Measurements from ENCODE around the gene WFIKKN1. TPM values are rescaled to one million over a fixed set of nuclear protein-coding genes. Genes with fewer than 3 reads are reported as not detected.

Gene WFIKKN1
- total and polyA plus RNA-seq, 2 donors (not counting 1 experiment from before 2014, with no cell fraction given), result 0.64 to 0.84 TPM

DNA sequence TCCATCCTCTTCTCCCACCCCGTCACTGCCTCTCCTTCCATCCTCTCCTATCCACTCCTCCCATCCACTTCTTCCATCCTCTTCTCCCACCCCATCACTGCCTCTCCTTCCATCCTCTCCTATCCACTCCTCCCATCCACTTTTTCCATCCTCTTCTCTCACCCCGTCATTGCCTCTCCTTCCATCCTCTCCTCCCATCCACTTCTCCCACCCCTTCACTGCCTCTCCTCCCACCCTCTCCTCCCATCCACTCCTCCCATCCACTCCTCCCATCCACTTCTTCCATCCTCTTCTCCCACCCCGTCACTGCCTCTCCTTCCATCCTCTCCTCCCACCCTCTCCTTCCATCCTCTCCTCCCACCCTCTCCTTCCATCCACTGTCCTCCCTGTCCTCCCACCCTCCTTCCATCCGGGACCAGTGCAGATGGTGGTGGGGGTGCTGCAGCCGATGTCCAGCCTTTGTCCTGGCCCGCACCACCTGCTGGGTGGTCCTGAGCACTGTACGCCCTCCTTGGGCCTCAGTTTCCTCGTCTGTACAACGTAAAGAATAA is 1.1 kb downstream of the WFIKKN1 start:
- no peaks in the 10 kb centered on the region for H3K27me3 Mint-ChIP-seq
- peaks cover 13% of the 10 kb centered on the region for H4K20me1 ChIP-seq (ENCODE audit: control insufficient read depth, insufficient read depth, low read length, poor library complexity, severe bottlenecking)
- H3K4me3 Mint-ChIP-seq, result no peak overlapping the region

GRCh38 chr16:632486-633335 is 1.9 kb downstream of the WFIKKN1 start:
- H3K9me3 ChIP-seq (ENCODE audit: control extremely low read depth in 1 of 3, control insufficient read depth in 2 of 3, insufficient read depth in 1 of 3, low read length in 2 of 3), result no peaks in the 10 kb centered on the region
- Mint-ChIP-seq H3K4me3 (no peak overlapping the region), H3K27ac (no peak overlapping the region), H3K9me3 (ENCODE audit: insufficient read depth) (no peaks in the 10 kb centered on the region), H3K4me1 (peaks cover 11% of the 10 kb centered on the region), H3K27me3 (no peaks in the 10 kb centered on the region)
- H4K20me1 ChIP-seq (ENCODE audit: control insufficient read depth, insufficient read depth, low read length, poor library complexity, severe bottlenecking), result peaks cover 13% of the 10 kb centered on the region
- peaks cover 10% of the 10 kb centered on the region for H3K79me2 ChIP-seq (ENCODE audit: control insufficient read depth, insufficient read depth, low read length)
- H3K27ac ChIP-seq (ENCODE audit: low read length in 2 of 2), result no peak overlapping the region
- H3K4me3 ChIP-seq (ENCODE audit: control extremely low read depth in 1 of 5, extremely low read depth in 1 of 5, insufficient read depth in 1 of 5, low read depth in 2 of 5, low read length in 4 of 5), result no peak overlapping the region
- POLR2A ChIA-PET, result no interaction called here
- no peak overlapping the region for H2AFZ ChIP-seq (ENCODE audit: insufficient read depth, low read depth, low read length, poor library complexity, severe bottlenecking)
- intact Hi-C loops (cut with micrococcal nuclease), result no loop called here
- ATAC-seq (ENCODE audit: low read depth), result no peak
- WGBS (ENCODE audit: insufficient coverage), result 97% methylated on average over 65 of the region's 67 CpGs
- H3K9ac ChIP-seq (ENCODE audit: low read length), result no peak overlapping the region
- peak; percentile 17 for DNase-seq
- H3K4me1 ChIP-seq (ENCODE audit: control insufficient read depth in 2 of 2, insufficient read depth in 2 of 2, low read length in 2 of 2), result peaks cover 6 to 16% of the 10 kb centered on the region in 2 donors
- CTCF ChIA-PET, result no interaction called here
- no peak for TF ChIP-seq EZH2 (IDR thresholded peaks at IDR 0.05; ENCODE audit: borderline replicate concordance, insufficient read depth, low read depth, low read length, poor library complexity, severe bottlenecking)
- TF ChIP-seq CTCF (IDR thresholded peaks at IDR 0.05), result no peak
- H3K27me3 ChIP-seq (replicated peaks in 1 of 4; ENCODE audit: control extremely low read depth in 1 of 4, control insufficient read depth in 3 of 4, insufficient read depth in 4 of 4, low read length in 3 of 4), result no peaks in the 10 kb centered on the region
- no peak overlapping the region for H3K4me2 ChIP-seq (replicated peaks; ENCODE audit: low read depth, low read length, poor library complexity, severe bottlenecking)
- peaks cover 0 to 3% of the 10 kb centered on the region in 2 experiments for H3K36me3 ChIP-seq (replicated peaks in 1 of 2; ENCODE audit: control extremely low read depth in 1 of 2, control insufficient read depth in 1 of 2, extremely low read depth in 1 of 2, insufficient read depth in 2 of 2, low read length in 1 of 2)

More for the DNA sequence above, 1.1 kb downstream of the WFIKKN1 start:
- no peak overlapping the region for H3K4me2 ChIP-seq (replicated peaks; ENCODE audit: low read depth, low read length, poor library complexity, severe bottlenecking)
- peaks cover 7% of the 10 kb centered on the region for H3K4me1 Mint-ChIP-seq
- no peak for TF ChIP-seq EZH2 (IDR thresholded peaks at IDR 0.05; ENCODE audit: borderline replicate concordance, insufficient read depth, low read depth, low read length, poor library complexity, severe bottlenecking)
- CTCF ChIA-PET, result no interaction called here
- H3K9ac ChIP-seq (ENCODE audit: low read length), result no peak overlapping the region
- WGBS (ENCODE audit: insufficient coverage), result 74% methylated on average over 7 of the region's 9 CpGs
- no peaks in the 10 kb centered on the region for H3K9me3 ChIP-seq (ENCODE audit: control extremely low read depth in 1 of 3, control insufficient read depth in 2 of 3, insufficient read depth in 1 of 3, low read length in 2 of 3)
- no peak overlapping the region for H2AFZ ChIP-seq (ENCODE audit: insufficient read depth, low read depth, low read length, poor library complexity, severe bottlenecking)
- intact Hi-C loops (cut with micrococcal nuclease), result no loop called here
- no peak overlapping the region for H3K27ac Mint-ChIP-seq
- no peak overlapping the region for H3K27ac ChIP-seq (ENCODE audit: low read length in 2 of 2)
- H3K36me3 ChIP-seq (replicated peaks in 1 of 2; ENCODE audit: control extremely low read depth in 1 of 2, control insufficient read depth in 1 of 2, extremely low read depth in 1 of 2, insufficient read depth in 2 of 2, low read length in 1 of 2), result peaks cover 0 to 9% of the 10 kb centered on the region in 2 experiments
- POLR2A ChIA-PET, result no interaction called here
- no peaks in the 10 kb centered on the region for H3K9me3 Mint-ChIP-seq (ENCODE audit: insufficient read depth)
- DNase-seq, result no peak
- no peak for ATAC-seq (ENCODE audit: low read depth)
- no peak overlapping the region for H3K4me3 ChIP-seq (ENCODE audit: control extremely low read depth in 1 of 5, extremely low read depth in 1 of 5, insufficient read depth in 1 of 5, low read depth in 2 of 5, low read length in 4 of 5)
- peaks cover 6 to 11% of the 10 kb centered on the region in 2 donors for H3K4me1 ChIP-seq (ENCODE audit: control insufficient read depth in 2 of 2, insufficient read depth in 2 of 2, low read length in 2 of 2)
- peaks cover 10% of the 10 kb centered on the region for H3K79me2 ChIP-seq (ENCODE audit: control insufficient read depth, insufficient read depth, low read length)
- no peaks in the 10 kb centered on the region for H3K27me3 ChIP-seq (replicated peaks in 1 of 4; ENCODE audit: control extremely low read depth in 1 of 4, control insufficient read depth in 3 of 4, insufficient read depth in 4 of 4, low read length in 3 of 4)

Measured in B cell (primary cell).